Measurements from ENCODE around the gene CDA.

Gene CDA

DNA sequence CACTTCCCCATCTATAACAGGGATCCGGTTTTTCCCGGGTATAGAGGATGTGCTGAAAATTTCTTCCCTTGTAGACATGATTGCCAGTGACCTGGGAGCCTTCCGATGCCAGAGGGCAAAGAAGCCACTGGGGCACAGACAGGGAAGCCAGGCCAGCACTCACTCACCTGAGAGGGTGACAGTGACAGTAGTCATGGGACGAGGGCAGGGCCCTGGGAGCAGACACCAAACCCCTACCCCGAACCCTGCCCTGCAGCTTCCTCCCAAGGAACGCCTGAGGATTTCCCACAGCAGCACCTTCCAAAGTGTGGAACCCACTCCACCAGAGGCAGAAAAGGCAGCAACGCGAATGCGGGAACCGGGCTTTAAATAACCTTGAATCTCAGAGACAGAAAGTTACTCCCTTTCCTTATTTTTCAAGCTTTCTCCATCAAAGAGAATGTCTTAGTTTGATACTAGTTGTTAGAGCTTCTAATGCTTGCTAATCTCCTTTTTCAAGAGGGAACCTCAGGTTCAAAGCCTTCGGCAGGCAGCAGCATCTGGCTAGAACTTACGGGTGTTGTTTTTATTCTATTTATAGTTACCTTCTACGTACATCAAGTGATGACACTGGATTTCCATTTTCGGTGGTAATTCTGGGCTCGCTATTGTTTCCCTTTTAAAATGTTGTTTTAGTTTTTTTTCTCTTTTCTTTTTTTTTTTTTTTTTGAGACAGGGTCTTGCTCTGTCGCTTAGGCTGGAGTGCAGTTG, 69.4 kb downstream of the CDA start:
- DNase-seq, result no peak

DNA sequence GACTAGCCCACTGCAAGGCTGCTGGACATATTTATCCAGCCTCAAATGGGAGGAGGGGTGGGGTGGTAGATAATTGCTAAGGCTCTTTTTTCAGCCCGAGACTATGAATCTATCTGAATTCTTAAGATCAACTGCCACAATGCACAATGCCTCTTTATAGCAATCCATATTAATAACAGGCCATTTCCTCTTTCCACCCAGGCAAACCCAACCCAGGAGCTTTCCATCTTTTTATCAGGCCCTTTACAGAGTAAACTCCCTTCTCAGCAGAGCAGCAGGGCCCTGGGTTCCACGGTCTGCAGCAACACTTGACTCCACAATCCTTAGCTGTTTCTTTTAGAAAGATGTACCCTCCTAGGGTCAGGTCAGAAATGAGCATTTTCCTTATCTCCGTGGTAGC, 71.5 kb downstream of the CDA start:
- DNase-seq, result no peak

DNA sequence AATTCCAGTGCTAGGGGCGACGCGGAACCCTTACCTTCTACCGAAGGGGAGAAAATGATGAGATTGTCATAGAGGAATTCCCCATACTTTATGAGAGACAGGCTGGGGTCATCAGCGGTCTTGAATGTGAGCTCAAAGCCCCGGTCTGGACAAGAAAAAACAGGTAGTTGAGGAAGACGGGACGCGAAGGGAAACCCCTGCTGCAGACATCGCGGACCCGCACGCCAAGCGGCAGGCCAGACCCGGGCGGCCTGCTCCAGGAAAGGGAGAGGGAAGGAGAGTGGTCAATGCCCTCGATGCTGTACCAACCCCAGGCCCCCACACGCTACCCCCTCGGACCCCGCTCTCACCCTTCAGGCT, 71.9 kb downstream of the CDA start:
- DNase-seq, result no peak

DNA sequence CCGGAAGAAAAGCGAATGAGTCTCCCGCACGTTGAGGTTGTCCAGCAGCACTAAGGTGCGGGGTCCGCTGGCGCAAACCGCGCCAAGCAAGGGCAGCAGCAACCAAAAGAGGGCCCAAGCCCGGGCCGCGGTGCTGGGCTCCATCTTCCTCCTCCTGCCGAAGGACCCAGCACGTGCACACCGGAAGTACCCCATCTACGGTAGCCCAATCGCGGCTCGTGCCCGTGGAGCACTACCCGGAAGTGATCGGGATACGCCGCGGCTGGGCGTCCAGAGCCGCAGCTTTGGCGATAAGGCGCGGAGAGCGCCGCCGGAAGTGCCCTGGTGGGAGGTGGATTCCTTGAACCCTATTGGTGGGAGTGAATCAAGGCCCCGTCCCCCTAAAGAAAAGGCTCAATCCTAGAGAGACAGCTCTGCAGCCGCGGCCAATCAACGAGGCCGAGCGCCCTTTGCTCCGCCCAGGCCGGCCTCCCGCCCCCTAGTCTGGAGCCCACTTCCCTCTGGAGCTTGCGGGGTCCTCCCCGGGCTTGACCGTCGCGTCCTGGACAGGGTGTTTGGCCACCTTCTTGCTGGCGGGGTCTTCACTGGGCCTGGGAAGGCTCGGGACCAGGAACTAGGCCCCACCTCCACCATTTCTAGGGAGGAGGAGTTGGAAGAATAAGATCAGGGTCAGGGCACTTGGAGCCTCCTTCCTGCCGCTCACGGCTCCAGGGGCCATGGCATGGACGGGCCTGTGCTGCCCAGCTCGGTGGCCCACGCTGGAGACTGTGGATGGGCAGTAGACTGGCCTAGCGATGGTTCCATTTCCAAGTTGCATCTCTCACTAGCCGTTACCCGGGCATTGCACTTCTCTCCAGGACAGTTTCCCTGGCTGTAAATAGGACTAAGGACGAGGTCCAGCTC, 72.6 kb downstream of the CDA start, which contains the start of gene DDOST:
TSS of gene DDOST (minus strand) at position 163 of the 903 bp plus-strand sequence. CDS start at position 144, 19 bp downstream.
- peak; percentile 95 for DNase-seq

DNA sequence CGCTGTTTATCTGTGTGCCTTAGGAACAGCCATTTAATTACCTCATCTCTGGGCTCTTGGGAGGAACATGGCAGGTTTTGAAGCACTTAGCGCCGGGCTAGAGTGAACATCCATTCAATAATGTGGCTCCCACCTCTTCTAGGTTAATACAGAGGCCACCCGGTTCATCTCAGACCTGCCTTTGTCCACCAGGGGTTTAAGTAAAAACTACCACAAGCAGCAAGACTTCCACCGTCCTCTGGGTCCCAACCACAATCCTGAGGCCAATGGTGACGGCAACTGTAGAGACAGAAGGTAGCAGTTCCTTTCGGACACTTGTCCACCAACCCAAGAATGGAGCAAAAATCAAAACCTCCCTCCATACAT, 73.2 kb downstream of the CDA start:
- no peak for DNase-seq

DNA sequence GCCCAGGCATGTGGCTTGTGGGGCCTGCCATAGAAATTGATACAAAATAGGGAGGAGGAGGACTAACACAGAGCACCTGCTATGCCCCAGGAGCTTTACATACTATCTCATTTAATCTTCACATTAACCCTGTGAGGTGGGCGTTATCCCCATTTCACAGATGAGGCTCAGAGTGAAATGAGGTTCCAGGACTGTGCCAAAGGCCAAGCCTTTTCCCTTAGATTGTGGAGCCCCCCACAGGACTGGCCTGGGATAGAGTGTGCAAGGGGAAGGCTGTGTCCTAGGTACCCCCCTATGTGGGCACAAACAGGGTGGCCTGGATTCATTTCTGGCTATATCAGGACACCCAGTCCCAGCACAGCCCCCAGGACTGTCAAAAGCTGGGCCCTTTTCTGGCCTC, 74.5 kb downstream of the CDA start:
- DNase-seq, result no peak

DNA sequence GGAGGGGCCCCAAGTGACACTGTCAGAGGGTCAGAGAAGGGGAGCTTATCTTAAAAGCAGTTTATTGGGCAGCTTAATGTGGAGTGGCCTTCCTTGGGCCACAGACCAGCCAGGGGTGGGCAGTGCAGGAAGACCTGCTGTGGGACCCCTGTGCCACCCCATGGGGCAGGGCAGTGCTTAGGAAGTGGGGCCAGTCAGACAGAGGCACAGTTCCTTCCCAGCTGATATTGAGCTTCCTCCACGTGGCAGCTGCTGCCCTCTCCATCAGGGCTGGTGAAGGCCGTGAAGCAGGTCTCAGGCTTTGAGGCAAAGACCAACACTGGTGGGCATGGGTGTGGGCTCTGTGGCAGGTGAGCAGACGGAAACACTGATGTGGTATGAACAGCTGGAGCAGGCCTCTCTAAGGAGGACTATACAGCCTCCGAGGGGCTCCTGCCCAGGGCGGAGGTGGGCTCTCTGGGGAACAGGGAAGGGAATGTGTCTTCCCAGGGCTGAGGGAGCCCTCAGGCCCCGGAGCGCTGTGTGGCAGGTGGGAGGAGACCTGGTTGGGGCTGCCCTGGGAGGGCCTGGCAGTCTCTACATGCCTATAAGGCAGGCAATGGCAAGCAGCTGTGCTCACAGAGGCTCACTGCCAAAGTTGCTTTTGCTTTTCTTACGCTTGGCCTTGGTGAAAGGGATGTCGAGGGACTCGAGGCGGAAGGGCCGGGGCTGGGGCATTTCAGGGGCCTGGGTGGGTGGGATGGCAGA, 75.2 kb downstream of the CDA start:
- no peak for DNase-seq

DNA sequence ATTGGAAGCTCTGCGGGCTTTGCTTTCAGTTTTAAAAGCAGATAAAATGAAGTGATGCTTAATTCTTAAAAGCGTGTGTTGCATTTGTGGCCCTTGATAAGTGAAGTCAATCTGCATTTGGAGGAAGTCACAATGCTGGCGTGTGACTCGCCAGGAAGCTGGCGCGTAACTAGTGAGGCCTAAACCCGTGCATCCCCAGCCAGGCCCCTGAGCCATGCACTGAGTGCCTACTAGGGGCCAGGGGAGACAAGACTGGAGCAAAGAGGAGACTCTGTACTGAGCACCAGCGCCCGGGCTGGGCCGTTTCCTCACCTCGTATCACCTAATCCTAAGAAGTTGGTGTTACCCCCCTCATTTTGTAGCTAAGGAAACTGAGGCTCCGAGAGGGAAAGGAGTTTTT, 76.8 kb downstream of the CDA start:
- DNase-seq, result no peak

DNA sequence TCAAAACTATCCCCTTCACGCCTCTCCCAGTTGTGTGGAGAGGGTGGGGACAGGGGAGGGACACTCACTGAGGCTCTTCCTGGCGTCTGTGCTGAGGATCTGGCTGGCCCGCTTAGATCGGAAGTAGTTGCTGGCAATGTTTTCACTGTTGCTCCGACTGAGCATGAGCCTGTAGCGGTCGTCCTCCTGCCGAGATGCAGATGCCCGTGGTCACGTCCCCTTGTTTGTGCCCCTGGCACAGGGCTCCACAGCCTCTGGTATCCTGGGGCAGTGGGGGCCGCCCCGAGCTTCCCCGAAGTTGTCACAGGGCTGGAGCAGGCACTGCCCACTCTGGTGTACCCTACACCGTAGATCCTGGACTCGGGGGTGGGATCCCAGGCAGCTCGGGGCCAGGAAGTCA, 77.2 kb downstream of the CDA start:
- no peak for DNase-seq

DNA sequence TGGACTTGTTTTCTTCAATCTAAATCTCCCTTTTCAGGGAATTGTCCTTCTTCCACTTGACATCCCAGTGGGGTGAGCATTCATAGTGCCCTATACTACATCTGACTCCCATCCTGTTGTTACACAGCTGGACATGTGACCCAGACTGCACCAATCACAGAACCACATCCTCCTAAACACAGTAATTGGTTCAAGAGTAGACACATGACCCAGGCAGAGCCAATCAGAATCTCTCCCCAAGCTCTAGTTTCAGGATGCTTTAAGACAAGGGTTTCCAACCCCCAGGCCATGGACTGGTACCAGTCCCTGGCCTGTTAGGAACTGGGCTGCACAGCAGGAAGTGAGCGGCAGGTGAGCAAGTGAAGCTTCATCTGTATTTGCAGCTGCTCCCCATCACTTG, 77.9 kb downstream of the CDA start:
- no peak for DNase-seq

Measured in kidney glomerular epithelial cell (primary cell).